CD4-positive, alpha-beta T cell (primary cell): ENCODE data around the gene L3MBTL1. TPM values are rescaled to one million over a fixed set of nuclear protein-coding genes. Genes with fewer than 3 reads are reported as not detected.
"Not testable (repeated sequence)": the region's sequence is repeated elsewhere in the genome, so short reads cannot be mapped to it uniquely, and the experiment has no call there.

Source experiments
- ATAC-seq: fragments of 200-7000 bp; cut with Tn5 transposase; one replicate; pipeline ENCODE4 v1.10.0; 2022; ENCODE audit warnings: mild to moderate bottlenecking; ENCODE audit not compliant: poor library complexity
- CTCF ChIA-PET: fragments of 350-600 bp; sonication (Branson Sonifier 250); formaldehyde crosslinking; loops from one replicate; lab custom pipeline; 2021; ENCODE audit warnings: antibody characterized with exemption, inconsistent platforms; lab: Charles Lee
- POLR2A ChIA-PET: fragments of 350-600 bp; sonication (Branson Sonifier 250); formaldehyde crosslinking; loops from one replicate; lab custom pipeline; 2021; ENCODE audit warnings: antibody characterized with exemption, inconsistent platforms; lab: Charles Lee
- DNase-seq, 14 experiments: peaks; one replicate each; pipeline ENCODE4 v3.0.0-alpha.2; 2013 to 2020; ENCODE audit warnings: mixed read lengths in 2 of 14
- H3K27ac ChIP-seq, 2 donors: one replicate each; pipeline versions ENCODE4 v1.5.1 to v1.7.0; 2013; ENCODE audit warnings: low read length in 2 of 2, low read depth in 1 of 2, mild to moderate bottlenecking in 1 of 2
- H3K27me3 ChIP-seq, 2 experiments: 1 replicate in 1 of 2; 2 replicates in 1 of 2; pipeline versions ENCODE4 v1.6.1 to v1.7.0; 2013; ENCODE audit warnings: low read length in 2 of 2, control low read depth in 1 of 2, mild to moderate bottlenecking in 1 of 2, moderate library complexity in 1 of 2; ENCODE audit not compliant: insufficient read depth in 2 of 2, control insufficient read depth in 1 of 2
- H3K36me3 ChIP-seq: one replicate; pipeline ENCODE4 v1.6.1; 2013; ENCODE audit warnings: low read length, control low read depth; ENCODE audit not compliant: insufficient read depth
- H3K4me1 ChIP-seq: one replicate; pipeline ENCODE4 v1.6.1; 2013; ENCODE audit warnings: low read length, control low read depth; ENCODE audit not compliant: insufficient read depth
- H3K4me3 ChIP-seq: one replicate; pipeline ENCODE4 v1.5.1; 2013; ENCODE audit warnings: mild to moderate bottlenecking, low read length, moderate library complexity
- H3K9me3 ChIP-seq, 2 experiments: 1 replicate in 1 of 2; 2 replicates in 1 of 2; pipeline versions ENCODE4 v1.6.1 to v1.7.0; 2013; ENCODE audit warnings: low read length in 2 of 2, mild to moderate bottlenecking in 2 of 2, control low read depth in 1 of 2, moderate library complexity in 1 of 2; ENCODE audit not compliant: control insufficient read depth in 1 of 2, insufficient read depth in 1 of 2
- H3K27ac Mint-ChIP-seq: one replicate; pipeline ENCODE4 v1.8.0; 2020; ENCODE audit warnings: mixed read lengths
- H3K27me3 Mint-ChIP-seq: one replicate; pipeline ENCODE4 v1.8.0; 2021; ENCODE audit warnings: mixed read lengths
- H3K36me3 Mint-ChIP-seq: one replicate; pipeline ENCODE4 v1.8.0; 2021; ENCODE audit warnings: low read depth, mixed read lengths
- H3K4me1 Mint-ChIP-seq: one replicate; pipeline ENCODE4 v1.8.0; 2021; ENCODE audit warnings: low read depth, mixed read lengths
- H3K4me3 Mint-ChIP-seq: one replicate; pipeline ENCODE4 v1.8.0; 2020; ENCODE audit warnings: mild to moderate bottlenecking, mixed read lengths
- H3K9me3 Mint-ChIP-seq: one replicate; pipeline ENCODE4 v1.8.0; 2020; ENCODE audit warnings: mixed read lengths
- CTCF ChIP-seq: fragments of 200-600 bp; IDR thresholded peaks from one replicate; pipeline ENCODE4 v1.8.0; 2022; ENCODE audit warnings: antibody characterized with exemption, mild to moderate bottlenecking
- intact Hi-C, 2 experiments: fragments of 100-400 bp; cut with DNase I in 1 of 2; cut with micrococcal nuclease in 1 of 2; formaldehyde crosslinking; loops; one replicate each; pipeline versions ENCODE4 v1.15.1 to v1.9.0; 2023 to 2025; cut with DNase I, micrococcal nuclease
- total RNA-seq, 174 experiments: library from RNA in 2 of 174; stranded (reverse) in 2 of 174; gene quantifications; one replicate each; pipeline ENCODE4 v1.2.3 and lab custom pipeline; 2021 to 2026

The L3MBTL1 gene
- total RNA-seq, 2 experiments from 2014 or later = 10.2 to 10.5 TPM

GRCh38 chr20:43584448-43585136 is 77.1 kb downstream of the L3MBTL1 start:
- intact Hi-C loops = loop anchor here in 1 of 2 experiments (5.0 kb wide), 1 partner anchor 1153 kb away; no protein-coding TSS in a partner anchor
- H3K36me3 ChIP-seq = no peaks in the 10 kb centered on the region
- H3K4me1 Mint-ChIP-seq = peaks cover under 1% of the 10 kb centered on the region
- H3K4me3 Mint-ChIP-seq = no peak overlapping the region
- no peak overlapping the region for H3K4me3 ChIP-seq
- H3K27me3 ChIP-seq = no peaks in the 10 kb centered on the region
- H3K27me3 Mint-ChIP-seq = peaks cover 9% of the 10 kb centered on the region
- H3K27ac ChIP-seq = no peak overlapping the region
- no peaks in the 10 kb centered on the region for H3K9me3 ChIP-seq
- no peak overlapping the region for H3K27ac Mint-ChIP-seq
- ATAC-seq (no peak), DNase-seq (no peak)
- no peak for TF ChIP-seq CTCF
- POLR2A ChIA-PET = no interaction called here
- CTCF ChIA-PET = interaction anchor here (1.4 kb wide), 1 partner anchor 11 kb away, joined by 3 read pairs; no protein-coding TSS in a partner anchor
- no peaks in the 10 kb centered on the region for H3K9me3 Mint-ChIP-seq
- no peaks in the 10 kb centered on the region for H3K36me3 Mint-ChIP-seq
- H3K4me1 ChIP-seq = peaks cover under 1% of the 10 kb centered on the region

DNA sequence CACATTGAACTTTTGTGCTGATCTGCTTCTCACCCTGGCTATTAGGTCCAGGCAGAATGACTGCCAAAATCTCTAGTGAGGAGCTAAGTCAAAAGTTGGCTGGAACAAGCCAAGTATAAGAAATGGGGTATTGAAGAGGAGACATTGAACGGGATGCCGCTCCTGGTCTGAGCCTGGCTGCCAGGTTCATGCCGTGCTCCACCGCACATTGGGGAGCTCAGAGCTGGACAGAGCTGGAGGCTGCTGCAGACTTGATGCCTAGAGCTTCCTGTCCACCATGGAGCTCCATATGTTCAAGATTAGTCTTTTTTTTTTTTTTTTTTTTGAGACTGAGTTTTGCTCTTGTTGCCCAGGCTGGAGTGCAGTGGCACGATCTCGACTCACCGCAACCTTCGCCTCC is 79.1 kb downstream of the L3MBTL1 start:
- no peak overlapping the region for H3K27ac ChIP-seq
- no peak for DNase-seq
- Mint-ChIP-seq H3K36me3 (peaks cover 7% of the 10 kb centered on the region), H3K4me3 (peak overlapping the region; percentile 36), H3K27ac (no peak overlapping the region), H3K4me1 (peaks cover 18% of the 10 kb centered on the region), H3K27me3 (peaks cover 9% of the 10 kb centered on the region), H3K9me3 (no peaks in the 10 kb centered on the region)
- no peaks in the 10 kb centered on the region for H3K36me3 ChIP-seq
- no peaks in the 10 kb centered on the region for H3K27me3 ChIP-seq
- no peak for TF ChIP-seq CTCF
- no peaks in the 10 kb centered on the region for H3K9me3 ChIP-seq
- POLR2A ChIA-PET = no interaction called here
- ATAC-seq = no peak
- CTCF ChIA-PET = interaction anchor here (0.7 kb wide), 1 partner anchor 28 kb away, joined by 3 read pairs; no protein-coding TSS in a partner anchor
- H3K4me3 ChIP-seq = no peak overlapping the region
- intact Hi-C loops = loop anchor here in 1 of 2 experiments (5.0 kb wide), 1 partner anchor 1151 kb away; no protein-coding TSS in a partner anchor
- H3K4me1 ChIP-seq = peaks cover 15% of the 10 kb centered on the region

DNA sequence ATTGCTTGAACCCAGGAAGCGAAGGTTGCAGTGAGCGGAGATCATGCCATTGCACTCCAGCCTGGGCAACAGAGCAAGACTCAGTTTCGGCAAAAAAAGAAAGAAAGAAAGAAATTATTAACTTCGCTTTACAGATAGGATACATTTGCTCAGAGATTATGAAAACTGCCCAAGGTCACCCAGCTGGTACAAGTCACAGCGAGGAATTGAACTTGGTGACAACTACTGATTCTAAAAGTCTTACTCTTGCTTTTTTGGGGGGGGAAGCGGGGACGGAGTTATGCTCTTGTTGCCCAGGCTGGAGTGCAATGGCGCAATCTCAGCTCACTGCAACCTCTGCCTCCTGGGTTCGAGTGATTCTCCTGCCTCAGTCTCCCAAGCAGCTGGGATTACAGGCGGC is 81.0 kb downstream of the L3MBTL1 start:
- H3K27ac ChIP-seq, POLR2A ChIA-PET, H3K27ac Mint-ChIP-seq, H3K9me3 Mint-ChIP-seq, DNase-seq, H3K36me3 Mint-ChIP-seq, H3K4me3 ChIP-seq, ATAC-seq, H3K9me3 ChIP-seq, H3K36me3 ChIP-seq, H3K4me3 Mint-ChIP-seq, H3K27me3 ChIP-seq, H3K27me3 Mint-ChIP-seq, CTCF ChIA-PET: not testable (repeated sequence)
- intact Hi-C loops = loop anchor here in 1 of 2 experiments (5.0 kb wide), 1 partner anchor 1149 kb away; no protein-coding TSS in a partner anchor
- peaks cover 15% of the 10 kb centered on the region for H3K4me1 ChIP-seq
- H3K4me1 Mint-ChIP-seq = peaks cover 18% of the 10 kb centered on the region
